Measurements from ENCODE around the gene TAS1R3.

DNA sequence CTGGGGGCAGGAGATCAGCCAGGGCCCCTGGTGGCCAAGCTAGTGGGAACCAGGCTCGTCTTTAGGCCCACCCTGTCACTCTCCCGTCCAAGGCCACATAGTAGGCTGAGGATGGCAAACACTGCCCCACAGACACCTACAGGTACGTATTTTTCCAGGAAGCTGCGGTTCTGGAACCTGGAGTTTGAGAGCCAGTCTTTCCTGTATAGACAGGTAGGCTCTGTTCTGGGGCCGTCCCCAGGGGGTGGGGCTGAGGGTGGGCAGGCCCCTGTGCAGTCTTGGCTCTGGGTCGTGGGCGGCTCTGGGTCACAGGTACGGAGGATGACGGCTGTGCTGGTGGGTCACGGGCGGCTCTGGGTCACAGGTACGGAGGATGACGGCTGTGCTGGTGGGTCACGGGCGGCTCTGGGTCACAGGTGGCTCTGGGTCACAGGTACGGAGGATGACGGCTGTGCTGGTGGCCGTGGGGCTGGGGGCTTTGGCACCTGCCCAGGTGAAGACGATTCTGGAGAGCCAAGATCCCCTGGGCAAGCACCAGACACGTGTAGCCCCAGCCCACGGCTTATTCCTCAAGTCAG, 20.5 kb upstream of the TAS1R3 start:
- TF ChIP-seq TCF7 (CRISPR knock-in tag; IDR thresholded peaks at IDR 0.05; ENCODE audit: low read depth), result no peak
- TF ChIP-seq, protein P1, sequence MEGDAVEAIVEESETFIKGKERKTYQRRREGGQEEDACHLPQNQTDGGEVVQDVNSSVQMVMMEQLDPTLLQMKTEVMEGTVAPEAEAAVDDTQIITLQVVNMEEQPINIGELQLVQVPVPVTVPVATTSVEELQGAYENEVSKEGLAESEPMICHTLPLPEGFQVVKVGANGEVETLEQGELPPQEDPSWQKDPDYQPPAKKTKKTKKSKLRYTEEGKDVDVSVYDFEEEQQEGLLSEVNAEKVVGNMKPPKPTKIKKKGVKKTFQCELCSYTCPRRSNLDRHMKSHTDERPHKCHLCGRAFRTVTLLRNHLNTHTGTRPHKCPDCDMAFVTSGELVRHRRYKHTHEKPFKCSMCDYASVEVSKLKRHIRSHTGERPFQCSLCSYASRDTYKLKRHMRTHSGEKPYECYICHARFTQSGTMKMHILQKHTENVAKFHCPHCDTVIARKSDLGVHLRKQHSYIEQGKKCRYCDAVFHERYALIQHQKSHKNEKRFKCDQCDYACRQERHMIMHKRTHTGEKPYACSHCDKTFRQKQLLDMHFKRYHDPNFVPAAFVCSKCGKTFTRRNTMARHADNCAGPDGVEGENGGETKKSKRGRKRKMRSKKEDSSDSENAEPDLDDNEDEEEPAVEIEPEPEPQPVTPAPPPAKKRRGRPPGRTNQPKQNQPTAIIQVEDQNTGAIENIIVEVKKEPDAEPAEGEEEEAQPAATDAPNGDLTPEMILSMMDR (IDR thresholded peaks at IDR 0.05), result no peak
- no peak for TF ChIP-seq ESRRA (CRISPR knock-in tag; IDR thresholded peaks at IDR 0.05; ENCODE audit: borderline replicate concordance)
- TF ChIP-seq E2F1 (CRISPR knock-in tag; IDR thresholded peaks at IDR 0.05), result no peak
- no peak for TF ChIP-seq NFYB (CRISPR knock-in tag; conservative IDR thresholded peaks at IDR 0.05; ENCODE audit: low read depth)
- no peak for TF ChIP-seq ZNF281 (CRISPR knock-in tag; IDR thresholded peaks at IDR 0.05)
- TF ChIP-seq, protein P2, sequence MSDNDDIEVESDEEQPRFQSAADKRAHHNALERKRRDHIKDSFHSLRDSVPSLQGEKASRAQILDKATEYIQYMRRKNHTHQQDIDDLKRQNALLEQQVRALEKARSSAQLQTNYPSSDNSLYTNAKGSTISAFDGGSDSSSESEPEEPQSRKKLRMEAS (CRISPR knock-in tag; IDR thresholded peaks at IDR 0.05), result no peak
- TF ChIP-seq IRF2 (CRISPR knock-in tag; IDR thresholded peaks at IDR 0.05; ENCODE audit: borderline replicate concordance, low read depth), result no peak
- TF ChIP-seq ATF3 (CRISPR knock-in tag; conservative IDR thresholded peaks at IDR 0.05), result no peak
- TF ChIP-seq, protein P3, sequence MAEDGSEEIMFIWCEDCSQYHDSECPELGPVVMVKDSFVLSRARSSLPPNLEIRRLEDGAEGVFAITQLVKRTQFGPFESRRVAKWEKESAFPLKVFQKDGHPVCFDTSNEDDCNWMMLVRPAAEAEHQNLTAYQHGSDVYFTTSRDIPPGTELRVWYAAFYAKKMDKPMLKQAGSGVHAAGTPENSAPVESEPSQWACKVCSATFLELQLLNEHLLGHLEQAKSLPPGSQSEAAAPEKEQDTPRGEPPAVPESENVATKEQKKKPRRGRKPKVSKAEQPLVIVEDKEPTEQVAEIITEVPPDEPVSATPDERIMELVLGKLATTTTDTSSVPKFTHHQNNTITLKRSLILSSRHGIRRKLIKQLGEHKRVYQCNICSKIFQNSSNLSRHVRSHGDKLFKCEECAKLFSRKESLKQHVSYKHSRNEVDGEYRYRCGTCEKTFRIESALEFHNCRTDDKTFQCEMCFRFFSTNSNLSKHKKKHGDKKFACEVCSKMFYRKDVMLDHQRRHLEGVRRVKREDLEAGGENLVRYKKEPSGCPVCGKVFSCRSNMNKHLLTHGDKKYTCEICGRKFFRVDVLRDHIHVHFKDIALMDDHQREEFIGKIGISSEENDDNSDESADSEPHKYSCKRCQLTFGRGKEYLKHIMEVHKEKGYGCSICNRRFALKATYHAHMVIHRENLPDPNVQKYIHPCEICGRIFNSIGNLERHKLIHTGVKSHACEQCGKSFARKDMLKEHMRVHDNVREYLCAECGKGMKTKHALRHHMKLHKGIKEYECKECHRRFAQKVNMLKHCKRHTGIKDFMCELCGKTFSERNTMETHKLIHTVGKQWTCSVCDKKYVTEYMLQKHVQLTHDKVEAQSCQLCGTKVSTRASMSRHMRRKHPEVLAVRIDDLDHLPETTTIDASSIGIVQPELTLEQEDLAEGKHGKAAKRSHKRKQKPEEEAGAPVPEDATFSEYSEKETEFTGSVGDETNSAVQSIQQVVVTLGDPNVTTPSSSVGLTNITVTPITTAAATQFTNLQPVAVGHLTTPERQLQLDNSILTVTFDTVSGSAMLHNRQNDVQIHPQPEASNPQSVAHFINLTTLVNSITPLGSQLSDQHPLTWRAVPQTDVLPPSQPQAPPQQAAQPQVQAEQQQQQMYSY (CRISPR knock-in tag; IDR thresholded peaks at IDR 0.05), result no peak

Data from WTC11 (cell line).